Tibial artery (tissue), 4 donors: ENCODE measurements around the gene SLIT3.

ENCODE experiments used
- DNase-seq, 2 donors: peaks; one replicate each; pipeline ENCODE4 v3.0.0-alpha.2; 2019
- H3K27ac ChIP-seq, 2 donors: fragments of 200-600 bp; sonication (generic) in 1 of 2; 1 replicate in 1 of 2; 2 replicates in 1 of 2; pipeline ENCODE4 v1.5.1; 2018 to 2019; ENCODE audit warnings: mild to moderate bottlenecking in 1 of 2
- H3K27me3 ChIP-seq, 2 donors: fragments of 200-600 bp; sonication (generic) in 1 of 2; one replicate each; pipeline versions ENCODE4 v1.5.1 to v1.6.0; 2016 to 2019
- H3K36me3 ChIP-seq, 3 donors: fragments of 200-600 bp; sonication (generic) in 2 of 3; one replicate each; pipeline ENCODE4 v1.5.1; 2016 to 2019; ENCODE audit warnings: mild to moderate bottlenecking in 2 of 3
- H3K4me1 ChIP-seq, 4 donors: fragments of 200-600 bp; sonication (generic) in 2 of 4; 1 replicate in 3 of 4; 2 replicates in 1 of 4; pipeline ENCODE4 v1.5.1; 2016 to 2019
- H3K4me3 ChIP-seq, 2 donors: fragments of 200-600 bp; sonication (generic) in 1 of 2; 1 replicate in 1 of 2; 2 replicates in 1 of 2; pipeline ENCODE4 v1.5.1; 2018 to 2019; ENCODE audit warnings: mild to moderate bottlenecking in 2 of 2
- H3K9me3 ChIP-seq, 3 donors: fragments of 200-600 bp; sonication (generic) in 1 of 3; one replicate each; pipeline ENCODE4 v1.5.1; 2016 to 2019
- intact Hi-C: fragments of 100-400 bp; cut with DNase I; formaldehyde crosslinking; loops from one replicate; pipeline ENCODE4 v1.15.0; 2023; ENCODE audit warnings: low total_unique reads
- TF ChIP-seq, protein P1 (sequence below), 2 experiments: fragments of 200-600 bp in 1 of 2; fragments of 450-650 bp in 1 of 2; IDR thresholded peaks; one replicate each; pipeline ENCODE4 v1.5.1; 2017 to 2019; ENCODE audit warnings: antibody characterized with exemption in 2 of 2, mild to moderate bottlenecking in 1 of 2, moderate library complexity in 1 of 2

The SLIT3 gene

DNA sequence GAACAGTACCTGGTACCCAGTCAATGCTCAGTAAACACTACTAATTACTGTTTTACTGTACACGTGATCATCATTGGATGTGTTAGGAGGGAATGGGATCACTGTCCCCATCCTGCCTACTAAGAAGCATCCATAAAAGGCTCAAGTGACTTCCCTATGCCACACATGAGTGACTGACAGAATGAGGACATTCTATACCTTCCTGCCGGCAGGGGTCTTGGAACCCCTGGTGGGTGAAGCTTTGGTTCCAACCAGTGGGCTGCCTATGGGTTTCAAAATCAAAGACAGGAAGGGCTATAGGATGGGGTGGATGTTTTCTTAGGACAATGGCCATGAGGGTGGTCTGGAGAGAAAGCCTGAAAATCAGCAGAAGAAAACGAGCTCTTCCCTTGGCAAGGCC, 512.2 kb downstream of the SLIT3 start:
- Histone ChIP-seq H3K27ac (no peak overlapping the region), H3K27me3 (no peaks in the 10 kb centered on the region), H3K9me3 (no peaks in the 10 kb centered on the region), H3K4me1 (peaks cover 0 to 18% (median 3%) of the 10 kb centered on the region in 4 donors), H3K4me3 (no peak overlapping the region), H3K36me3 (peaks cover 0 to 20% (median 16%) of the 10 kb centered on the region in 3 donors)
- no peak for DNase-seq
- intact Hi-C loops, result no loop called here
- TF ChIP-seq, protein P1, sequence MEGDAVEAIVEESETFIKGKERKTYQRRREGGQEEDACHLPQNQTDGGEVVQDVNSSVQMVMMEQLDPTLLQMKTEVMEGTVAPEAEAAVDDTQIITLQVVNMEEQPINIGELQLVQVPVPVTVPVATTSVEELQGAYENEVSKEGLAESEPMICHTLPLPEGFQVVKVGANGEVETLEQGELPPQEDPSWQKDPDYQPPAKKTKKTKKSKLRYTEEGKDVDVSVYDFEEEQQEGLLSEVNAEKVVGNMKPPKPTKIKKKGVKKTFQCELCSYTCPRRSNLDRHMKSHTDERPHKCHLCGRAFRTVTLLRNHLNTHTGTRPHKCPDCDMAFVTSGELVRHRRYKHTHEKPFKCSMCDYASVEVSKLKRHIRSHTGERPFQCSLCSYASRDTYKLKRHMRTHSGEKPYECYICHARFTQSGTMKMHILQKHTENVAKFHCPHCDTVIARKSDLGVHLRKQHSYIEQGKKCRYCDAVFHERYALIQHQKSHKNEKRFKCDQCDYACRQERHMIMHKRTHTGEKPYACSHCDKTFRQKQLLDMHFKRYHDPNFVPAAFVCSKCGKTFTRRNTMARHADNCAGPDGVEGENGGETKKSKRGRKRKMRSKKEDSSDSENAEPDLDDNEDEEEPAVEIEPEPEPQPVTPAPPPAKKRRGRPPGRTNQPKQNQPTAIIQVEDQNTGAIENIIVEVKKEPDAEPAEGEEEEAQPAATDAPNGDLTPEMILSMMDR (IDR thresholded peaks at IDR 0.05), result no peak

DNA sequence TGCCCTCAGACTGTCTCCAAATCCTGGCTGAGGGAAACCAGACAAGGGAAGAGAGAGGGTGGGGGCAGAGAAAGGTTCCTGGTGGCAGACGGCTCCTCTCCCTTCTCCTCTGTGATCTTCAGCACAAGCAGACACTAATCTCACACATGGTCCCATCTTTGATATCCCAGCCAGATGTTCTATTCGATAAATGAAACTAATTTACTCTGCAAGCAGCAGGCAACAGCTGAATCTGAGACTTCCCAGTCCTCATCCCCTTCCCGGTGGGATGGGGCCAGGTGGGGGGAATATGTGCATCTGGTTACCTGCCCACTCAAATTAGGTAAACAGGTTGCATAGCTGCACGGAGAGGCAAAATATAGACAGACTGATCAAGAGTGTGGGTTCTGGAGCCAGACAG, 512.8 kb downstream of the SLIT3 start:
- Histone ChIP-seq H3K36me3 (peaks cover 0 to 23% (median 20%) of the 10 kb centered on the region in 3 donors), H3K4me1 (peaks cover 0 to 11% (median 0%) of the 10 kb centered on the region in 4 donors), H3K27me3 (no peaks in the 10 kb centered on the region), H3K4me3 (no peak overlapping the region), H3K27ac (no peak overlapping the region), H3K9me3 (no peaks in the 10 kb centered on the region)
- intact Hi-C loops, result no loop called here
- DNase-seq, result no peak
- TF ChIP-seq, protein P1 (IDR thresholded peaks at IDR 0.05), result no peak

DNA sequence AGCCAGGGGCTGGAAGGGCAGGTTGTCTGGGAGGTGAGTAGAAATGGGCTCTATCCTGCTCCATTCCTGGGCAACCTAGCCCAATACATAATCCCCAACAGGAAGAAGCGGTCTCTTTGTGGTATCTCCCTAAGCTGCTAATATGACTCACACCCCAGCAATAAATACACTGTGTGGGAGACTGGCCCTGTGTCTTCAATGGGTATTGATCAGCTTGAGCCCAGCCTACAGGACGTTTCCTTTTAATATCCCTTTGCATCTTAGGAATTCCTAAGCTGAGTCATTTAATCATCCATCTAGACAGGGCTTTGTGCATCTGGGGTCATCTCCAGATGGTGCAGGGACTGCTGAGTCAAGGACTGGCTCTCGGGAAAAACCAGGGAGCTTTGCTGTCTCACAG, 514.8 kb downstream of the SLIT3 start:
- H3K27me3 ChIP-seq, result no peaks in the 10 kb centered on the region
- intact Hi-C loops, result no loop called here
- TF ChIP-seq, protein P1 (IDR thresholded peaks at IDR 0.05), result no peak

DNA sequence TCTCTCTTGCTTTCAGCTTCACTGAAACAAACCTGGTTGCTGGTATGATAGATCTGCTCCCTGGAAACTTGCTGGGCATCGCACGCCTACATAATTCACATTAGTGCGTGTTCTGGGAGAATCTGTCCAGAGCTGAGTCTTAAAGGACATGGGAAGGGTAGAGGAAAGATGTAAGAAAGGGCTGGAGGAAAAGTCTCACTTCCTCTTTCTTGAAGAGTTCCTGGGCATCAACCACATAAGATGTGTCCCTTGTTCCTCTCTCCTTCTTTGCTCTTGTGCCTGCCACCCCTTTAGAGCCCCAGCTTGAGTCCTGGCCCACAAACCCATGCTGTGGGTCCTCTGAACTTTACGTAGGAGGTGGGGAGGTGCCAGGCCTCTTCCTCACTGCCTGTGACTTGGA, 516.5 kb downstream of the SLIT3 start:
- TF ChIP-seq, protein P1 (IDR thresholded peaks at IDR 0.05), result no peak
- H3K4me3 ChIP-seq, result no peak overlapping the region
- DNase-seq, result no peak
- H3K27ac ChIP-seq, result no peak overlapping the region
- intact Hi-C loops, result no loop called here
- no peaks in the 10 kb centered on the region for H3K4me1 ChIP-seq
- H3K36me3 ChIP-seq, result peaks cover 0 to 31% (median 25%) of the 10 kb centered on the region in 3 donors
- H3K27me3 ChIP-seq, result no peaks in the 10 kb centered on the region
- no peaks in the 10 kb centered on the region for H3K9me3 ChIP-seq

More for the DNA sequence above, 514.8 kb downstream of the SLIT3 start:
- Histone ChIP-seq H3K36me3 (peaks cover 0 to 25% (median 25%) of the 10 kb centered on the region in 3 donors), H3K4me1 (peaks cover 0 to 11% (median 0%) of the 10 kb centered on the region in 4 donors), H3K27ac (no peak overlapping the region), H3K9me3 (no peaks in the 10 kb centered on the region), H3K4me3 (no peak overlapping the region)
- no peak for DNase-seq

DNA sequence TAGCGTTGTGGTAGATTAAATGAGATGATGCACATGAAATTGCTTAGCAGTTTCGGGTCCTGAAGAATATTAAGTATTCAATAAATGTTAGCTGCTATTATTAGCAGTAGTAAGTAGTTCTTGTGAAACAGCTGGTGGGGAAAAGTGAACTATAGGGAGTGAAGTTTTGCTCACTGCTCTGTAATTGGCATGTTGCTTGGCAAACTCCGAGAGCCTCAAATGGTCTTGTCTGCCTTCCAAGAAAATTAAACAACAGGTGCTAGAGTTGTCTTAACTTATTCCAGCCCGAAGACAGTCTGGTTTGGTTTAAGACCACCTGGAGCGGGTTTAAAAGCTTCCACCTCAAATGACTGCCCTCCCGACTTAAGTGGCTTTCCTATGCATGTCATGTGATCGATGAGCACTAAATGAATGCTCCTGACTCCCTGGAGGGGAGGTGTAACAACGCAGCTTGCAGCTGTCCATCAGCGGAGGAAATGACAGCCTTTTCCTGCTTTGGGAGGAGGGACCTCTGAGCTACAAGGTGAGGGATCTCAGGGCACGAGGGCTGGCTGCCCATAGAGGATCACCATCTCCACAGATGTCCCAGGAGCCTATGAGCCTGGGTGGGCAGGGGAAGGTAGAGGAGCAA, 518.9 kb downstream of the SLIT3 start:
- intact Hi-C loops, result no loop called here
- Histone ChIP-seq H3K27ac (no peak overlapping the region), H3K9me3 (no peaks in the 10 kb centered on the region), H3K36me3 (peaks cover 0 to 39% (median 37%) of the 10 kb centered on the region in 3 donors), H3K4me1 (no peaks in the 10 kb centered on the region), H3K27me3 (no peaks in the 10 kb centered on the region), H3K4me3 (no peak overlapping the region)
- TF ChIP-seq, protein P1 (IDR thresholded peaks at IDR 0.05), result no peak
- DNase-seq, result no peak
